ENCODE results near the gene TTLL8.

- TF ChIP-seq ZNF146 (tag by site-specific recombination; IDR thresholded peaks at IDR 0.05): no peak
- TF ChIP-seq ZNF274 (IDR thresholded peaks at IDR 0.05; ENCODE audit: low read length): no peak
- no peak for TF ChIP-seq ZNF274 (tag by site-specific recombination; IDR thresholded peaks at IDR 0.05; ENCODE audit: borderline replicate concordance)
- TF ChIP-seq YY1 (tag by site-specific recombination; IDR thresholded peaks at IDR 0.05): no peak
- TF ChIP-seq ZNF423 (tag by site-specific recombination; IDR thresholded peaks at IDR 0.05): no peak
- no peak for TF ChIP-seq ZFP37 (tag by site-specific recombination; IDR thresholded peaks at IDR 0.05)
- no peak for TF ChIP-seq ZNF692 (tag by site-specific recombination; IDR thresholded peaks at IDR 0.05)
- no peak for TF ChIP-seq ZSCAN30 (tag by site-specific recombination; IDR thresholded peaks at IDR 0.05)
- TF ChIP-seq ZNF776 (tag by site-specific recombination; IDR thresholded peaks at IDR 0.05; ENCODE audit: borderline replicate concordance): no peak
- no peak for TF ChIP-seq ZNF792 (tag by site-specific recombination; IDR thresholded peaks at IDR 0.05)
- no peak for TF ChIP-seq ZSCAN23 (tag by site-specific recombination; IDR thresholded peaks at IDR 0.05)
- no peak for TF ChIP-seq ZNF324 (tag by site-specific recombination; IDR thresholded peaks at IDR 0.05)
Measured at GRCh38 chr22:50040717-50041116, 17.4 kb downstream of the TTLL8 start.

Measured in HEK293 (cell line).